CD4-positive, alpha-beta T cell treated with Interleukin-2 at 100 ng/mL for 4 hours (primary cell): ENCODE results near the gene CYP3A5.
"Not testable (repeated sequence)": the region's sequence is repeated elsewhere in the genome, so short reads cannot be mapped to it uniquely, and the experiment has no call there.

ENCODE experiments used
- DNase-seq: peaks from one replicate; pipeline ENCODE4 v3.0.0-alpha.2; 2020; ENCODE audit warnings: low spot score

Gene CYP3A5

DNA sequence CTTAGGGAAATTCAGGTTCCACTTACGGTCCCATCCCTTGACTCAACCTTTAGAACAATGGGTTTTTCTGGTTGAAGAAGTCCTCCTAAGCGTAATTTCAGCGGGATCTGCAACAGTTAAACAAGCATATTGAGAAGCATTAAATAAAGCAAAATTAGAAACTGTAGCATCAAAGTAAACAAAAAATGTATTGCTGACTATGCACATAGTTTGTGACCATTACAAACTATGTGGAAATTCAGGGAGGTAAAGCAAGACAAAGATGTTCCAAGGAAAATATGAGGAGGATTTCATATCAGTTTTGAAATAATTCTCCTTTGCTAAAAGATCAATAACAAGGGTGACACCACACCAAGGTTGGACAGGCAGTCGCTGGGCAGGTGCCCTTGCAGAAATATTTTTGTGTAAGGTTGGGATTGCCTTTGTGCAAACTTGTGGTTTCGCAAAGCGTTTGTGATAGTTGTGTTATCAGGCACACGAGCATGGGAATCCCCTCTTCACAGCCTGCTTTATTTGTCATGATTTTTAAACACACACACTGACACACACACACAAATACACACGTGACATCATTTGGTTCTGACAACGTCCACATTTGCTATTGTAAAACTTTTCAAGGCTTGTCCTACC lies 5.4 kb upstream of the CYP3A5 start:
- no peak for DNase-seq

DNA sequence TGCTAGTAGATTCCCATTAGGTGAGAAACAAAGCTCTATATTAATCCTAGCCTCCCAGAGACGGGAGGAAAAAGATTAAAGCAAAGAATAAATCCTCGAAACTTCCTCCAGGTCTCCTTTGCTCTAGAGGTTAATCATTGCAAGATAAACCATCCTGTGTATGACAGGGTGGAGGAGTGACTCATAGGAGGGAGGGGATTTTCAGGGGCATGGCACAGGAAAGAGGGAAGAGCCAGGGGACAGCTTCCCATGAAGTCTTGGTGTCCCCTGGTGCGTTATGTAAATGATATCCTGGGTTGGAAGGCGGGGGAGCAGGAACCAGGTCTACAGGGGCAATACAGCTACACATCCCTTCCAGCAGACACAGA lies 780 bp downstream of the CYP3A5 start:
- no peak for DNase-seq

DNA sequence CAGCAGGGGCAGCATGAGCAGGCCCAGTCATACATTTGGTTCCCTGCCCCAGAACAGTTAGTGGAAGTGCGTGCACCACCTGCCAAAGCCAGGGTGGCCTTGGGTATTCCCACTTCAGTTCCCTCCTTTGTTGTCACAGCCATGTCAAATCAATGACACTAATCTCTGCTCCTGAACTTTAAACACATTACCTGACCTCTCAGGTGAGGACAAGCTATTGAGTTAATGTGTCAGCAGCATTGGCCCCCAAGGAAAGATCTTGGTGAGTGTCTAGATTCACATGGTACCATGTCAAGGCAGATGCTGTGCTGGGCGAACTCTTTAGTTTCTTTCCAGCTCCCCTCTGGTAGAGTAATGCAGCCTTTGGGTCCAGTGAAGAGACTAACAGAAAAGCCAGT lies 2.1 kb downstream of the CYP3A5 start:
- DNase-seq, result no peak

DNA sequence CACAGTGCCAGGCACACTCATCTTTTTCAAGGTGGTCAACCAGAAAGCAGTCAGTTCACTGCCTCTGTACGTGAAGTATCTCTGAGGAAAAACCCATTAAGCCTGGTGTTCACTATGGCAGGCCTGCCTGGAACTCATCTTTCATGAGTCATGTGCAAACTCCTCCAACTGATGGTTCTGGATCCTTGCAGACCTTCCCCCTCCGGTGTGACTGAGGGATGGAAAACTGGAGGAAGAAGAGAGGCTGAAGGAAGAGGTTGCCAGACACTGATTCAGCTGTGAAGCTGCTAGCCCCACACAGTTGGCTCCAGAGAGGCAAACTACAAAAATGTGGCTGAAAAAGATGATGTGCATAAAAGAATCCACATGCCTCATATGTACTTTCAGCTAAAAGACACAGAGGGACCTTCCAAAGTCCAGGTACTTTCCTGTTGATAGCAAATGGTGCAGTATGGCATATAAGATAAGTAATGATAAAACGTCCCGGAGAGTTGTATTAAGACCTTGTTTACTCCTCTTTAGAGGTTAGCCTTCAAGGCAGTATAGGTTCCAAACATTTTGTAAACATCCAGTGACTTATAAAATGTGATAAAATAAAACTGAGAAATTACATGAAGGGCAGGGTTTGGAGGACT lies 2.7 kb downstream of the CYP3A5 start:
- no peak for DNase-seq

DNA sequence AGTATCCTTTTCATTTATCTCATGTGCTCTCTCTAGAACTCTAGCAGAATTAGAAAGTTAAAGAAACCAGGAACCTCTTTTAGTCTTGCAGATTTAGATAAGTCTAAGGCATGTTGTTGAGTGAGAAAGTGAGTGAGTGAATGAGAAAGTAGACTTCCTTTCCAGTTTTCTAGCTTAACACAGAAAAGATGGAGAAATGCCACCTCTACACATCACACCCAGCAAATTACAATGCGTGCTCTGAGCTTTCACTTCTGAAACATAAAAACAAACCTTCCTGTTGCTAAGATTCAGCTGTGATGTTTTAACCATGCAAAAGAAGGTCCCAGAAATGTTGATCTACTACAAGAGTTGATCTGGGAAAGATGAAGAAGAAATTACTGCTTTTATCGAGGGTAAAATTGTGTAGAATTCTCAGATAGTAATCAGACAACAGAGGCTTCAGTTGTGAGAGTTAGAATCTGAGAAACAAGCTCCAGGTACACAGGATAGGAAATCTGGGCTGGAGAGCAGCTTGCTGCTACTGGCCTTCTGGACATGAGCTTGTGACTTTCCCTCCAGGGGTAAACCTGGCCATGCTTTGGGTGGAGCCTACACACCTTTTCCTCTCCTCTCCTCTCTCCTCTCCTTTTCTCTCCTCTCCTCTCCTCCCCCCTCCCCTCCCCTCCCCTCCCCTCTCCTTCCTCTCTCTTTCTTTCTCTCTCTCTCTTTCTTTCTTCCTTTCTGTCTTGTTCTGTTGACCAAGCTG lies 4.6 kb downstream of the CYP3A5 start:
- DNase-seq, result no peak

DNA sequence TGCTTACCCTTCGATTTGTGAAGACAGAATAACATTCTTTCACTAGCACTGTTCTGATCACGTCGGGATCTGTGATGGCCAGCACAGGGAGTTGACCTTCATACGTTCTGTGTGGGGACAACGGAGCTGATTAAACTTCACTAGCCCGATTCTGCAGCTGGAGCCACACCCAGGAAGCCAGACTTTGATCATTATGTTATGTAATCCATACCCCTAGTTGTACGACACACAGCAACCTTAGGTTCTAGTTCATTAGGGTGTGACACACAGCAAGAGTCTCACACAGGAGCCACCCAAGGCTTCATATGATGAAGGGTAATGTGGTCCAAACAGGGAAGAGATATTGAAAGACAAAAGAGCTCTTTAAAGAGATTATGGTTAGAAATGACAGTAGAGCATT lies 7.2 kb downstream of the CYP3A5 start:
- DNase-seq, result no peak

DNA sequence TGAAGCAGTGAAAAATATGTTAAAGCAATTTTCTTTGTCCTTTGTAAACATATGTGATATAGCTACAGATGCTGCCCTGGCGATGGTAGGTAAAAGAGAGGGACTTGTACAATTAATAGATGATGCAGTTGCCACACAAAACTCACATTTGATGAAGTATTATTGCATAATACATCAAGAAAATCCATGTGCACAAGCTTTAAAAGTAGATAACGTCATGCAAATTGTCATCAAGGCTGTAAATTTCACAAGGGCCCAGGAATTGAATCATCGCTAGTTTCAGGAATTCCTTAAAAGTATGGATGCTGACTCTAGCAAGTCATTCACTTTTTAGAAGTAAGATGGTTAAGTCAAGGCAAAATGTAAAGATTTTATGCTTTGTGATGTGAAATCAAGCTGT lies 10.0 kb downstream of the CYP3A5 start:
- DNase-seq, result no peak

DNA sequence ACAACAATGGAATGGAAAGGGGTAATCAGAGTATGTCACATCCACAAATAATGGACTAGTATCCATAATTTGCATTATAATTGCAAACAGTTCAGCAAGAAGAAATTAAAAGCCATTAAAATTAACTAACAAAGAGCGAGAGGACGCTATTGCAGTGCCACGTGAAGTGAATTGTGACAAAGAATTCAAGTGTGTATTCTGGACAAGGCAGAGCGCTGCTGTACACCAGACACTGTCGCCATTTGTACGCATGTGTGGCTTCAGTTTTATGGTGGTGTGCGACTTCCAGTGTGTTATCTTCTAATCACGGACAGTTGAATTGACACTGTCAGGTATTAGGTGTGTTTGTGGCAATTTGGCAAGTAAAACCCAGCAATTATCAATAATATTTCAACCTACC lies 11.3 kb downstream of the CYP3A5 start:
- no peak for DNase-seq

DNA sequence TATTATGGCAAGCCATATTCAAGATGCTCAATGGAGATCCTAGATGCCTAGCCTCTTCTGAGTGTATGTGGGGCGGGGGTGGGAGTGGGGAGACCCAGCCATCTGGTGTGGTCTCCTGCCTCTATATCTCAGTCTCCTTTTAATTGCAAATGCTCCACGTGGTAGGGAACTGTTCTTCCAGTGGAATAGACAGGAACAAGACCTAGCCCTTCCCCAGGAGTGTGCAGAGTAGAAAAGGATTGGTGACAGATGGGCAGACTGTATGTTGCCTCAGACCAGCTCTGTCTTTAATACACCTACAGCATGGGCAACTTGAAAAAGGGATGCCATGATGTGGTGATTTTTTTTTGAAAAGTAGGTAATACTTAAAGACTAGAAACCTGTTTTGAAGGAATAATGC lies 12.6 kb downstream of the CYP3A5 start:
- no peak for DNase-seq

DNA sequence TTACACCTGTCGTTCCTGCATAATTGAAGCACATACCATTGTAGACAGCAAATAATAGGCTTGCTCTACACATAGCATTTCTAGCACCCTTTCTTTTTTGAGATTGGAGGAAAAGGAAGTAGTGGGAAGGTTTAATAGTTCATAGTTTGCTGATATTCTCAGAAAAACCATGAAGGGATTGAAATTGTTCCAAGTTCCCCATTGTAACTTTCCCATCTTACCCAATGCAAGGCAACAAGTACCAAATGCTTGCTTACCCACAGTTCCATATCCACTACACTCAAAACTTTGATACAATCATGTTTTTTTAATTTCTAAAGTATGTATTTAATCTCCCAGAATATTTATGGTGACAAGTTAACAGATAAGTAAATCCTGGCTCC lies 13.8 kb downstream of the CYP3A5 start:
- no peak for DNase-seq

DNA sequence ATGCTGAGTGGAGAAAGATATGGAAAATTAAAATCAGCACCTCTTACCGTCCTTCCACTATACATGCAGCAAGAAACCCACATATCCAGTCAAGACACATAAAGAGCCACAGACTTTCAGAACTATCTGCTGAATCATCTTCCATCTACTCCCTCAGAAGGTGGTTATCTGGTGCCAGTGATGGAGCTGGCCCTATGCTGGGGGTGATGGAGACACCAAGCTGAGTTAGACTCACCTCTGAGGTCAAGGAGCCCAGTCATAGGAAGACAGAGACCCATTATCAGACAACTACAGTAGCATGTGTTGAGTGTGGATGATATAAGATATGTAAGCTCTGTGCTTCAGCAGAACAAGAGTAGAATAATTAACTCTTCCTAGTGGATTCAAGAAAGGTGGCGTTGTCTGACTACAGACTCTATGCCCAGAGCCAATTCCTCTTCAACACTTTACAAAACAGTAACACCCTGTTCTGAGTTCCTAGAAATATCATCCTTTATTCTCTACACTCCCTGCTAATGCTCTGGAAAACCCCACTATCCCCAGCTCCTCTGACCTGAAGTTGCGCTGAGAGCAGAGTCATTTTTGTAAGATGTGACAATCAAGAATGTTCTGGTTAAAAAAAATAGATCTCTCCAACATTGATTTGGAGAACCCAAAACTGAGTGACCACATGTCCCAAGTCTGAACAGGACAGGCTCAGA lies 14.3 kb downstream of the CYP3A5 start:
- DNase-seq, result no peak

DNA sequence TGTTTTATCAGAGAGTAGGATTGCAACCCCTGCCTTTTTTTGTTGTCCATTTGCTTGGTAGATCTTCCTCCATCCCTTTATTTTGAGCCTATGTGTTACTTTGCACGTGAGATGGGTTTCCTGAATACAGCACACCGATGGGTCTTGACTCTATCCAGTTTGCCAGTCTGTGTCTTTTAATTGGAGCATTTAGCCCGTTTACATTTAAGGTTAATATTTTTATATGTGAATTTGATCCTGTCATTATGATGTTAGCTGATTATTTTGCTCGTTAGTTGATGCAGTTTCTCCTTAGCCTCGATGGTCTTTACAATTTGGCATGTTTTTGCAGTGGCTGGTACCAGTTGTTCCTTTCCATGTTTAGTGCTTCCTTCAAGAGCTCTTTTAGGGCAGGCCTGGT lies 21.9 kb downstream of the CYP3A5 start:
- DNase-seq, result not testable (repeated sequence)

DNA sequence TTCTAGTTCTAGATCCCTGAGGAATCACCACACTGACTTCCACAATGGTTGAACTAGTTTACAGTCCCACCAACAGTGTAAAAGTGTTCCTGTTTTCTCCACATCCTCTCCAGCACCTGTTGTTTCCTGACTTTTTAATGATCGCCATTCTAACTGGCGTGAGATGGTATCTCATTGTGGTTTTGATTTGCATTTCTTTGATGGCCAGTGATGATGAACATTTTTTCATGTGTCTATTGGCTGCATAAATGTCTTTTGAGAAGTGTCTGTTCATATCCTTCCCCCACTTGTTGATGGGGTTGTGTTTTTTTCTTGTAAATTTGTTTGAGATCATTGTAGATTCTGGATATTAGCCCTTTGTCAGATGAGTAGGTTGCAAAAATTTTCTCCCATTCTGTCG lies 25.2 kb downstream of the CYP3A5 start:
- not testable (repeated sequence) for DNase-seq

DNA sequence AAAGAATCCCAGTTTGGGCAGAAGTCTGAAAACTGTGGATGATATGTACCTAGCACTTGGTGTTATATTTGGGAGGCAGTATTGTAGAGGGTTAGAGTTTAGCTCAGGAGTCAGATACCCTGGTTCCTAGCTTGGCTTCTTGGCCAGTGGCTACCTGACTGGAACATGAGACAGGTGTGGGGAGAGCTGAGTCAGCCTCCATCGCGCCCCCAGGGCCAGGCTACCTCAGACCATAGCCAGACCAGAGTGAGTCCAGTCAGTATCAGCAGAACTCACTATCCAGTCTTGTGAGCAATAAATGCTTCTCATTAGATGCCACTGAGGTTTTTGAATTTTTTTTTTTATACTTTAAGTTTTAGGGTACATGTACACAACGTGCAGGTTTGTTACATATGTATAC lies 26.0 kb downstream of the CYP3A5 start:
- no peak for DNase-seq

DNA sequence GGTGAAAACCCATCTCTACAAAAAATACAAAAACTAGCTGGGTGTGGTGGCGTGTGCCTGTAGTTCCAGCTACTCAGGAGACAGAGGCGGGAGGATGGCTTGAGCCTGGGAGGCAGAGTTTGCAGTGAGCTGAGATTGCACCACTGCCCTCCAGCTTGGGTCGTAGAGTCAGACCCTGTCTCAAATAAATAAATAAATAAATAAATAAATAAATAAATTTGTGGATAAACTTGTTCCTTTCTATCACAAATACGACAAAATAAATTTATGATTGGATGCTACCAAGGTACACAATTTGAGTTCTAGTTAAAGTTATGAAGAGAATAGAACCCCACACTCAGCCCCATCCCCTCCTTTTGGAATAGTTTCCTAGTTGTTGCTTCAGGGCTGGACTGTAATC lies 26.5 kb downstream of the CYP3A5 start:
- not testable (repeated sequence) for DNase-seq

DNA sequence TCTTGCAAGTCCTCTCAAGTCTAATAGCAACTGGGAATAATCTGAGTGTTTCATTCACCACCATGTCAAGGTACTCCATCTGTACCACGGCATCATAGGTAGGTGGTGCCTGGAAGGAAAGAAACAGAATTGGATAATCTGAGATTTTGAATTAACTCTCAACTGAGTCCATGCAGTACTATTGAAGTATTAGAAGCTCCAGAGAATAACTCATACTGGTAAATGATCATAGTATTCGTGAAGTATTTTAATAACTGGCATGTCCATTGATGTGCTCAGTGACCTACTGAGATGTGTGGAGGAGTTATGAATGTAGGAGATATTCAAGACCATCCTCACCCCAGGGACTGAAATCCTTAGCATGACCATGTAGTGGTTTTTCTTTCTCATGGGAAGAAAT lies 27.1 kb downstream of the CYP3A5 start:
- no peak for DNase-seq

DNA sequence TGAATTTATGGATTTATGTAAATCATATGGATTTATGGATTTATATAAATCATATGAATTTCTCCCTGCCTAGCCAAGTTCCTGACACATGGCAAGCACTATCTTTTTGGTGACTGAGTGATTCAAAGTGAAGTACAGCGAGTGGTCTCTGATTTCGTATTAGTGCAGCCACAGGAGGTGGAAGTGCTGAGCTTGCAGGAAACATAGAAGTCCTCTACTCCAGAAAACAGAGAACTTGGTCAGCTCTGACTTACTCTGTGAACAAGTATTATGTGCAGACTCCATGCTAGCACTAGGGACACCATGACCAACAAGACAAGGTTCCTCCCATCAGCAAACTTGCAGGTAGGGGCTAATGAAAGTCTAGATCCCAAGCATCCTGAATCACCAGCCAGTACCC lies 28.5 kb downstream of the CYP3A5 start:
- no peak for DNase-seq

DNA sequence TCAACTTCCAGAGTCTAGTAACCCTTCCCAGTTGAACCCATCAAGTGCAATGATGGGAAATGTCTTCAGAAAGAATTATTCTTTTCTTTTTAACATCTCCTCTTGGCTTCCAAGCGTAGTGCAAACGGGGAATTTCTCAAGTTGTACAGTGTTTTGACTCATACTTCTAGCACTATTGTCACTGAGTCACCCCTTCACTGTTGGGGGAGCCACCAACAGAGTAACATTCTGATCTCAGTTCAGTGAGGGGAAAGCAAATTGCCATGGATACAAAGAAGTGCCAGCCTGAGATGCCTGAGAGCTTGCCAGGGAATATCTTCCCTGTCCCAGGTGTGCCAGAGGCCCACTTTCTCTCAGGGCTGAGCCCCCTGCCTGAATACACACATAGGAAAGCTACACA lies 31.0 kb downstream of the CYP3A5 start:
- DNase-seq, result no peak

DNA sequence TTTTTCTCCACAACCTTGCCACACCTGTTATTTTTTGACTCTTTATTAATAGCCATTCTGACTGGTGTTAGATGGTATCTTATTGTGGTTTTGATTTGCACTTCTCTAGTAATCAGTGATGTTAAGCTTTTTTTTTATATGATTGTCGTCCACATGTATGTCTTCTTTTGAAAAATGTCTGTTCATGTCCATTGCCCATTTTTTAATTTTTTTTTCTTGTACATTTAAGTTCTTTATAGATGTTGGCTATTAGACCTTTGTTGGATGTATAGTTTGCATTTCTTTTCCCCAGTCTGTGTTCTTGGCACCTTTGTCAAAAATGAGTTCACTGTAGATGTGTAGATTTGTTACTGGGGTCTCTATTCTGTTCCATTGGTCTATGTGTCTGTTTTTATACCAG lies 34.2 kb downstream of the CYP3A5 start:
- DNase-seq, result no peak

DNA sequence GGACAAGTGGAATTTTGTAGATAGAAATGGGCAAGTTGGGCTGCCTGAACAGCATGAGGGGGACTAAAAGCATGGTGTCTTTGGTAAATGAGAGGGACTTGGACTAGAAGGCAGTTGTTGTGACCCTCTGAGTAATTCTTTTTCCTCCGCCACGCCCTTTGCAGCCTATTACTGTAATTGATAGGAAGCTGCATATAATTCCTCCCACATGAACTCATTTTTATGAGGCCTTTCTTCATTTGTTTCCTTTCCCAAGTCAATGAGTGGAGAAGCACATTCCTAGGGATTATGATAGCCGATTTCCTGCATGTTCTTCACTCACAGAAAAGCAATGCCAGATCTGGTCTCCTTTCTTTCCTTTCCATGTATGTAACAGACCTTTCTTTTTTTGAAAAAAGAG lies 35.4 kb downstream of the CYP3A5 start:
- DNase-seq, result no peak

DNA sequence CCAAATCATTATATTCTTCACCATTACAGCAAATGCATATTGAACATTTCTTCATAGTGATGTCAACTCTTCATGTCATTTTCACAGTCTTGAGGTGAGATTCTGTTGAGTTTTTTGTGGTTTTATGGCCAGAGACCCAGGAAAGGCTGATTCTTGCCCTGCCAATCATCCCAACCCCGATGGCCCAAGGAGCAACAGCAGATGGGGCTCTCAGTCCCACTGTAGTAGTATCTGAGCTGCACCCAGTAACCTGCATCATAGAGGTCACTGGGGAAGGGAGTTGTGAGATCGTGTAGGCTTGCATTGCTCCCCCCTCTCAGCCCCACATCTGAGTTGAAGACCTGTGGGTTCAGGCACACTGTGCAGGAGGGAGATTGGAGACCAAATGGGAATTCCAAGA lies 36.3 kb downstream of the CYP3A5 start:
- DNase-seq, result no peak

DNA sequence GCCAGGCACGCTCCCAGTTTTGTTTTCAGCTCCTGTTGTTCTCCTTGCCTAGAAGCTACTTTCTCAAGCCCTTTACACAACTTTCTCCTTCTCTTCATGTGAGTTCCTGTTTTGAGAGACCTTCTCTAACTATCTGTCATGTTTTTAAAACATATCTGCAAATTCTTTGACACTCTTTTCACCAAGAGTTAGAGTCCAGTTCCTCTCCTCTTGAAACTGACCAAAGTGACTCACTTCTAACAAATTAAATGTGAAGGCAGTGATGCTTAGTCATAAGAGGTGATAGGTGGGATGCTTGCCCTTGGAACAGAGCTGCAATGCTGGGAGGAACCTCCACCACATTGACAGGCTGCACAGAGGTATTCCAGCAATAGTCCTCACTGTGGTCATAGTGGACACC lies 37.8 kb downstream of the CYP3A5 start:
- DNase-seq, result no peak

DNA sequence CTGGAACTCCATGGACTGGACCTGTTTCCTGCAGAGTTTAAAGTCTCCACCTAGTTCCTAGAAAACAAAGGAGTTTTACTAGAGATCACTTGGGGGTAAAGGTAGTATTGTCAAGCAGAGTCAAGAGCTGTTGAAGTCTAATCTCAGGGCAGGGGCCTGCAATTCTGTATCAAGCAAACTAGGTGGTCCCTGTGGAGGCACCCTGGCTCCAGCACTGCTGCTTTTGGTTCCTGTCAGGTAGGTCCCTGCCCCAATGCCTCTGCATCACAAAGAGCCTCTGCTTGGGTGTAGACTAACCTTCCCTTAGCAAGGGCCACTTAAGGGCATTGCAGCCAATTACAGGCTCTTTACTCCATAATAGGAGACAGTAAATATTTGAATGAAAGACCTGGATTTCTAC lies 40.5 kb downstream of the CYP3A5 start:
- DNase-seq, result no peak
